ENCODE data around the gene HDAC5.
"Not testable (repeated sequence)": the region's sequence is repeated elsewhere in the genome, so short reads cannot be mapped to it uniquely, and the experiment has no call there.

- TF ChIP-seq CTCF (conservative IDR thresholded peaks at IDR 0.05 in 1 of 2, IDR thresholded peaks at IDR 0.05 in 1 of 2; ENCODE audit: low read depth in 1 of 2, low read length in 2 of 2); EZH2 (IDR thresholded peaks at IDR 0.05; ENCODE audit: low read length, missing control alignments): not testable (repeated sequence)
These were observed 25.6 kb upstream of the HDAC5 start for GRCh38 chr17:44149066-44149465.
